ENCODE results near the gene FANK1. TPM values are rescaled to one million over a fixed set of nuclear protein-coding genes. Genes with fewer than 3 reads are reported as not detected.

FANK1 gene
- total RNA-seq, 2 experiments from 2014 or later: 0.92 to 1.1 TPM

Other genes with a start within 250 kb of the FANK1 start
- not detected for gene TEX36, start 213.4 kb upstream of the FANK1 start, total RNA-seq
- gene EDRF1, start 176.9 kb upstream of the FANK1 start, total RNA-seq: 10 to 100 TPM; 28.1 to 30.6 TPM
- not detected for gene MMP21, start 120.7 kb upstream of the FANK1 start, total RNA-seq
- 10 to 100 TPM; 48.4 to 50.1 TPM for gene UROS, start 73.3 kb upstream of the FANK1 start, total RNA-seq
- 100 to 1,000 TPM; 156 to 158 TPM for gene BCCIP, start 73.0 kb upstream of the FANK1 start, total RNA-seq
- 10 to 100 TPM; 27.6 to 27.8 TPM for gene DHX32, start 15.3 kb upstream of the FANK1 start, total RNA-seq

Data from activated naive CD8-positive, alpha-beta T cell treated with anti-CD3 and anti-CD28 coated beads for 36 hours (primary cell).